Esophagus squamous epithelium (tissue), 4 donors: Measurements from ENCODE around the gene RAPGEF1.

Source experiments
- POLR2A ChIP-seq, 4 donors: fragments of 450-650 bp; IDR thresholded peaks; one replicate each; pipeline ENCODE4 v1.6.1; 2017; ENCODE audit warnings: antibody characterized with exemption in 4 of 4, mild to moderate bottlenecking in 4 of 4, moderate library complexity in 3 of 4
- TF ChIP-seq, protein P1 (sequence below), 6 experiments: fragments of 450-650 bp in 4 of 6; fragments of 200-600 bp in 2 of 6; sonication (generic) in 2 of 6; IDR thresholded peaks; one replicate each; pipeline ENCODE4 v1.5.1; 2016 to 2019; ENCODE audit warnings: antibody characterized with exemption in 6 of 6, mild to moderate bottlenecking in 4 of 6, moderate library complexity in 4 of 6

DNA sequence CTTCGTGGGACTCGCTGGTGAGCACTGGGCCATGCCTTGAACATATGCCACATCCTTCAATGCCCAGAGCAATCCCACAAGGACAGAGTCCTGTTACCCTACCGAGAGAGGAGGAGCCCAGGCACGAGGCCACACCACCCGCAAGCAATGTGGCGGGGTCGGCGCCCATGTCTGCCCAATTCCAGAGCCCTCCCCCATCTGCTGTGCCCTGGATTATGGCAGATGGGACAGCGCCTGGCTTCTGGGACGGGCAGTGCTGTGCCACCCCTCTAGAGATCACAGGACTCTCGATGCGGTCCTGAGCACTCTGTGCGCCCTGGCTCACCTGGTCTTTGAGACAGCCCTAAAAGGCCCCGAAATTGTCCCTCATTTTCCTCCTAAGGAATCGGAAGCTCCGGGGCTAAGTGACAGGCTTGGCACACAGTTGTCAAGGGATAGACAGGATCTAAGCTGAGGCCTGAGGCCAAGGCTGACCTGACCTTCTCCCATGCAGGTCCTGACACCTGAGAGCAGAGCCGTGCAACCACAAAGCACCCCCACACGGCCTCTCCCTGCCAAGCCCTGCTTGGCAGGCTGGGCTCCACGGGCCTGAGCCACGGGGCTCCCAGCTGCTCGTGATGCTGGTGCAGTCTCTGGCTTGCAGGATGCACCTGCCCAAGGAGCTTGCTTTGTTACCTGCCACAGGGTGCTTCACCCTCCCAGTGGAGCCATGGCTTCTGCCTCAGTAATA is 145.8 kb downstream of the RAPGEF1 start:
- no peak for TF ChIP-seq POLR2A (IDR thresholded peaks at IDR 0.05)
- TF ChIP-seq, protein P1, sequence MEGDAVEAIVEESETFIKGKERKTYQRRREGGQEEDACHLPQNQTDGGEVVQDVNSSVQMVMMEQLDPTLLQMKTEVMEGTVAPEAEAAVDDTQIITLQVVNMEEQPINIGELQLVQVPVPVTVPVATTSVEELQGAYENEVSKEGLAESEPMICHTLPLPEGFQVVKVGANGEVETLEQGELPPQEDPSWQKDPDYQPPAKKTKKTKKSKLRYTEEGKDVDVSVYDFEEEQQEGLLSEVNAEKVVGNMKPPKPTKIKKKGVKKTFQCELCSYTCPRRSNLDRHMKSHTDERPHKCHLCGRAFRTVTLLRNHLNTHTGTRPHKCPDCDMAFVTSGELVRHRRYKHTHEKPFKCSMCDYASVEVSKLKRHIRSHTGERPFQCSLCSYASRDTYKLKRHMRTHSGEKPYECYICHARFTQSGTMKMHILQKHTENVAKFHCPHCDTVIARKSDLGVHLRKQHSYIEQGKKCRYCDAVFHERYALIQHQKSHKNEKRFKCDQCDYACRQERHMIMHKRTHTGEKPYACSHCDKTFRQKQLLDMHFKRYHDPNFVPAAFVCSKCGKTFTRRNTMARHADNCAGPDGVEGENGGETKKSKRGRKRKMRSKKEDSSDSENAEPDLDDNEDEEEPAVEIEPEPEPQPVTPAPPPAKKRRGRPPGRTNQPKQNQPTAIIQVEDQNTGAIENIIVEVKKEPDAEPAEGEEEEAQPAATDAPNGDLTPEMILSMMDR (IDR thresholded peaks at IDR 0.05): no peak
